ENCODE data around the gene TRPM1.

The TRPM1 gene

GRCh38 chr15:31085359-31085758, 16.2 kb downstream of the TRPM1 start:
- CTCF ChIA-PET, result no interaction called here
- no peak for TF ChIP-seq BHLHE40 (IDR thresholded peaks at IDR 0.05; ENCODE audit: borderline replicate concordance)
- TF ChIP-seq NFRKB (IDR thresholded peaks at IDR 0.05), result no peak
- TF ChIP-seq CTBP1 (IDR thresholded peaks at IDR 0.05; ENCODE audit: borderline replicate concordance), result no peak
- DNase-seq (ENCODE audit: extremely low spot score), result no peak
- POLR2A ChIA-PET, result no interaction called here

DNA sequence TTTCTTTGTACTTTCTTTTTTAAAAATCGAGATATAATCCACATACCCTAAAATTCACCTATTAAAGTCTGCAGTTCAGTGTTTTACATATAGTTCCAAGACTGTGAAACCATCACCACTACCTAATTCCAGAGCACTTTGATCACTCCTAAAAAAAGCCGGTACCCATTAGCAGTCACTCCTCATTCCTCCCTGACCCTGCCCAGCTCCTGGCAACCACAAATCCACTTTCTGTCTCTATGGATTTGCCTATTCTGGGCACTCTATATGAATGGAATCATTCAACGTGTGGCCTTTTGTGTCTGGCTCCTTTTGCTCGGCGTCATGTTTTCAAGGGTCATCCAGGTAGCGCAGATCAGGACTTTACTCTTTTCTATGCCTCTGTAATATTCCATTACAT, 17.3 kb downstream of the TRPM1 start:
- ChIA-PET POLR2A (interaction anchor here (2.2 kb wide), 1 partner anchor 93 kb away, joined by 7 read pairs; the partner anchor contains the start of gene MTMR10), CTCF (no interaction called here)
- no peak for DNase-seq (ENCODE audit: extremely low spot score)
- TF ChIP-seq TARDBP (IDR thresholded peaks at IDR 0.05) (no peak), L3MBTL2 (conservative IDR thresholded peaks at IDR 0.05) (no peak), CTBP1 (IDR thresholded peaks at IDR 0.05; ENCODE audit: borderline replicate concordance) (no peak), ZNF384 (IDR thresholded peaks at IDR 0.05) (no peak), PKNOX1 (IDR thresholded peaks at IDR 0.05) (no peak), BHLHE40 (IDR thresholded peaks at IDR 0.05; ENCODE audit: borderline replicate concordance) (no peak), NFRKB (IDR thresholded peaks at IDR 0.05) (no peak), ARNT (IDR thresholded peaks at IDR 0.05) (no peak), FOXM1 (IDR thresholded peaks at IDR 0.05; ENCODE audit: borderline replicate concordance) (no peak), HDGF (IDR thresholded peaks at IDR 0.05; ENCODE audit: borderline replicate concordance) (no peak), SP1 (IDR thresholded peaks at IDR 0.05) (no peak), LEF1 (IDR thresholded peaks at IDR 0.05; ENCODE audit: borderline replicate concordance) (no peak)

GRCh38 chr15:31083370-31083780, 18.1 kb downstream of the TRPM1 start:
- TF ChIP-seq CTBP1 (IDR thresholded peaks at IDR 0.05; ENCODE audit: borderline replicate concordance) (no peak), LEF1 (IDR thresholded peaks at IDR 0.05; ENCODE audit: borderline replicate concordance) (no peak), FOXA1 (IDR thresholded peaks at IDR 0.05) (no peak), FOXM1 (IDR thresholded peaks at IDR 0.05; ENCODE audit: borderline replicate concordance) (no peak), NFRKB (IDR thresholded peaks at IDR 0.05) (no peak), ZNF384 (IDR thresholded peaks at IDR 0.05) (no peak), HDGF (IDR thresholded peaks at IDR 0.05; ENCODE audit: borderline replicate concordance) (no peak), L3MBTL2 (conservative IDR thresholded peaks at IDR 0.05) (no peak)
- POLR2A ChIA-PET, result interaction anchor here (2.2 kb wide), 1 partner anchor 92 kb away, joined by 7 read pairs; the partner anchor contains the start of gene MTMR10
- DNase-seq (ENCODE audit: extremely low spot score), result no peak
- CTCF ChIA-PET, result no interaction called here

DNA sequence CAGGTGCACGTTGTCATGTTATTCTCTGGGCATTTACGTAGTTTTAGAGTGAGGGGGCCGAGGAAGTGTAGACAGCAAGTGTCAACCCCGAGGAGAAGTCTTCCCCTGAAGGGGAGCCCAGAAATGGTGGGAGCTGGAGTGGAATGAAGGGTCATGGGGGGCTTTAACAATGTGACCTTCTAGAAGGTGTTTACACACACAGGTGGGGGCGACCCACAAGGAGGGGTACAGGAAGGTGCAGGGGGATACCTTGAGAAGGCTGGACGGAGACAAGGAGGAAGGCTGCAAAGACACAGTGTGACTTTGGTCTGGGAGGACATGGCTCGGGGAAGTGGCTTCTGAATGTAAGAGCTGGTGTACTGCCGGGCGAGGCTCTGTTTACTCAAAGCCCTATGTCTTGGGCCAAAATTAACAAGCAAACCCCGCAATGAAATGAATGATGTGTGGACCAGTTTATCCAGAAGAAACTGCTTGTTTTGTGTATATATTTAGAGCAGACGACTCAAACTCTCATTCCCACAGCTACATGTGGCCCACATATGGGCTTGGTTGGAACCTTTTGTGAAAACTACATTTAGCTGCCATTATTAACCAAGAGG, 18.7 kb downstream of the TRPM1 start:
- ChIA-PET POLR2A (interaction anchor here (2.2 kb wide), 1 partner anchor 91 kb away, joined by 7 read pairs; the partner anchor contains the start of gene MTMR10), CTCF (no interaction called here)
- no peak for DNase-seq (ENCODE audit: extremely low spot score)
- TF ChIP-seq BHLHE40 (IDR thresholded peaks at IDR 0.05; ENCODE audit: borderline replicate concordance), result no peak
- no peak for TF ChIP-seq CTBP1 (IDR thresholded peaks at IDR 0.05; ENCODE audit: borderline replicate concordance)
- TF ChIP-seq SUZ12 (IDR thresholded peaks at IDR 0.05), result no peak
- TF ChIP-seq SP1 (IDR thresholded peaks at IDR 0.05), result no peak
- TF ChIP-seq FOXA1 (IDR thresholded peaks at IDR 0.05), result no peak
- TF ChIP-seq NFRKB (IDR thresholded peaks at IDR 0.05), result no peak
- TF ChIP-seq ELF4 (IDR thresholded peaks at IDR 0.05), result no peak
- TF ChIP-seq PKNOX1 (IDR thresholded peaks at IDR 0.05), result no peak
- TF ChIP-seq ARNT (IDR thresholded peaks at IDR 0.05), result no peak
- no peak for TF ChIP-seq FOXK2 (IDR thresholded peaks at IDR 0.05)

- no peak for TF ChIP-seq PKNOX1 (IDR thresholded peaks at IDR 0.05)
- TF ChIP-seq L3MBTL2 (conservative IDR thresholded peaks at IDR 0.05), result no peak
- TF ChIP-seq LEF1 (IDR thresholded peaks at IDR 0.05; ENCODE audit: borderline replicate concordance), result no peak
- no peak for TF ChIP-seq CTBP1 (IDR thresholded peaks at IDR 0.05; ENCODE audit: borderline replicate concordance)
- no peak for TF ChIP-seq ZNF384 (IDR thresholded peaks at IDR 0.05)
- TF ChIP-seq BHLHE40 (IDR thresholded peaks at IDR 0.05; ENCODE audit: borderline replicate concordance), result no peak
- TF ChIP-seq HDGF (IDR thresholded peaks at IDR 0.05; ENCODE audit: borderline replicate concordance), result no peak
- TF ChIP-seq FOXK2 (IDR thresholded peaks at IDR 0.05), result no peak
- no peak for TF ChIP-seq NFRKB (IDR thresholded peaks at IDR 0.05)
- TF ChIP-seq FOXM1 (IDR thresholded peaks at IDR 0.05; ENCODE audit: borderline replicate concordance), result no peak
- TF ChIP-seq TARDBP (IDR thresholded peaks at IDR 0.05), result no peak
- no peak for TF ChIP-seq FOXA1 (IDR thresholded peaks at IDR 0.05)
- TF ChIP-seq ELF4 (IDR thresholded peaks at IDR 0.05), result no peak
- TF ChIP-seq SP1 (IDR thresholded peaks at IDR 0.05), result no peak
- CTCF ChIA-PET, result no interaction called here
- POLR2A ChIA-PET, result no interaction called here
These were observed 19.8 kb downstream of the TRPM1 start for GRCh38 chr15:31081588-31082250.

DNA sequence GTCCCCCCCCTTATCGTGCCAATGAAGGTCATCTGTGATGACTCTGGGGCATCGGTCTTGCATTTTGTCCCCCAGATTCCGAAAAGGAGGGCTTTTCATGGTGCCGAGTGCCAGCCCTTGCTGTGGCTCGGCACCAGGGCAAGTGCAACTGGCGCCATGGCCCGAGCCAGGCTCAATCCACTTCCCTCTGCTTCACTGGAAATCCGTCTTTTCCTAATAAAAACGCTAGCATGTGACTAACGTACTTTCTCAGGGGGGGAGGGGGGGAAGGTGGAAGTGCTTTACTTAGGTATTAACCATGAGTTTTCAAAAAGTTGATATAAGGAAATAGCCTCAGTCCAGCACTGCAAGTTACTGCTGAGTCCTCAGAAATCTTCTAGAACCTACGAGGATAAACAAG, 20.5 kb downstream of the TRPM1 start:
- CTCF ChIA-PET, result no interaction called here
- DNase-seq (ENCODE audit: extremely low spot score), result no peak
- TF ChIP-seq FOXA1 (IDR thresholded peaks at IDR 0.05) (no peak), LEF1 (IDR thresholded peaks at IDR 0.05; ENCODE audit: borderline replicate concordance) (no peak), L3MBTL2 (conservative IDR thresholded peaks at IDR 0.05) (no peak; the same call in 1 of the 2 replicates), PKNOX1 (IDR thresholded peaks at IDR 0.05) (no peak), FOXM1 (IDR thresholded peaks at IDR 0.05; ENCODE audit: borderline replicate concordance) (no peak), HDGF (IDR thresholded peaks at IDR 0.05; ENCODE audit: borderline replicate concordance) (no peak), TARDBP (IDR thresholded peaks at IDR 0.05) (no peak), ZNF384 (IDR thresholded peaks at IDR 0.05) (no peak), ARNT (IDR thresholded peaks at IDR 0.05) (no peak), NFRKB (IDR thresholded peaks at IDR 0.05) (no peak), SP1 (IDR thresholded peaks at IDR 0.05) (no peak), SUZ12 (IDR thresholded peaks at IDR 0.05) (no peak), FOXK2 (IDR thresholded peaks at IDR 0.05) (no peak), BHLHE40 (IDR thresholded peaks at IDR 0.05; ENCODE audit: borderline replicate concordance) (no peak)
- POLR2A ChIA-PET, result no interaction called here

More at GRCh38 chr15:31081588-31082250, 19.8 kb downstream of the TRPM1 start:
- no peak for DNase-seq (ENCODE audit: extremely low spot score)

Measured in HEK293T (cell line).